ENCODE measurements around the gene PLCB2. TPM values are rescaled to one million over a fixed set of nuclear protein-coding genes. Genes with fewer than 3 reads are reported as not detected.

PLCB2 gene
- total RNA-seq, 1 experiment from 2014 or later = 0.84 TPM

DNA sequence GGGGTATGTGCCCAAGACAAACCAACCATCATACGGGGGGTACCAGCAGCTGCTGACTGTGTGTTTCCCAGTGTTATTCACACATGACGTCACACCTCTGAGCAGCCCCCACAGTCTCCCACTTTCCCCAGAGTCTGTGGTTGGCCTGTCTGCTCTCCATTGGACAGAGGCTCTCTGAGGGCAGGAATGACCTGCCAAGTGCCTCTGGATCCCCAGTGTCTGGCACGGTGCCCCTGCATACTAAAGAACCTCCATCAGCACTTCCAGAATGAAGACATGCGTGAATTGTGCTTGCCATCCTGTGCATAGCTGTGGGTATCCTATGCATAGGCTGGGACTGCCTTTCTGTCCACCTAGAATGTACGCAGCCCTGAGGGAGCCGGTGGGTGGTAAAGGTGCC lies 36.5 kb upstream of the PLCB2 start:
- Mint-ChIP-seq H3K27ac (ENCODE audit: low read depth, unreplicated experiment) (no peak overlapping the region), H3K4me1 (ENCODE audit: insufficient read depth, unreplicated experiment) (peaks cover 44% of the 10 kb centered on the region), H3K36me3 (ENCODE audit: insufficient read depth, unreplicated experiment) (no peaks in the 10 kb centered on the region), H3K27me3 (ENCODE audit: insufficient read depth, unreplicated experiment) (no peaks in the 10 kb centered on the region), H3K4me3 (ENCODE audit: unreplicated experiment) (no peak overlapping the region), H3K9me3 (ENCODE audit: unreplicated experiment) (no peaks in the 10 kb centered on the region)
- no peak for DNase-seq (ENCODE audit: unreplicated experiment)
- POLR2A ChIA-PET = interaction anchor here (0.6 to 2.8 kb wide), 7 partner anchors 9 to 160 kb away, joined by 3 to 12 read pairs (median 3); partner anchors contain the start of genes IVD and KNSTRN
- CTCF ChIA-PET = interaction anchor here (0.6 to 12.1 kb wide), 40 partner anchors 8 to 1030 kb away, joined by 3 to 179 read pairs (median 4); partner anchors contain the start of genes DISP2, INAFM2, IVD and KNSTRN
- TF ChIP-seq CTCF (IDR thresholded peaks at IDR 0.05; ENCODE audit: unreplicated experiment) = no peak
- intact Hi-C loops (cut with micrococcal nuclease) = loop anchor here (1.0 kb wide), 2 partner anchors 24 to 78 kb away; no protein-coding TSS in a partner anchor
- BruUV-seq (replicated peaks) = no TSS peak

DNA sequence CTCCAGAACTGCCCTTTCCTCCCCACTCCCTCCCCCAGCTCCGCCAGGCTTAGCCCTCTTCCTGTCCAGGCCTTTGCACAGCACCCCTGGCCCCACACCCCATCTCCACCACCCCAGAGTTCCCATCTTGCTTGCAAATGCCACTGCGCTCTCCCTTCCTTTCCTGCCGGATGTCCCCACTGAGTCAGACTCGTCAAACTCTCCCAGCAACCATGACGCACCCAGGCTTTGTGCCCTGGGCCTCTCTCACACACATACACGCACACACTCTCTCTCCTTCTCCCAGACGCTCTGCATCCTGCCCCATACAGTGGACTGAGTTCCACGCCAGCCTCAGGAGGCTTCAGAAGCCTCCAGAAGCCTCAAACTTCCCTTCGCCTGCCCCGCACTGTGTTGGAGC lies 35.8 kb upstream of the PLCB2 start:
- Mint-ChIP-seq H3K9me3 (ENCODE audit: unreplicated experiment) (no peaks in the 10 kb centered on the region), H3K4me3 (ENCODE audit: unreplicated experiment) (peak overlapping the region; percentile 17), H3K36me3 (ENCODE audit: insufficient read depth, unreplicated experiment) (no peaks in the 10 kb centered on the region), H3K4me1 (ENCODE audit: insufficient read depth, unreplicated experiment) (peaks cover 51% of the 10 kb centered on the region), H3K27ac (ENCODE audit: low read depth, unreplicated experiment) (peak overlapping the region; percentile 68), H3K27me3 (ENCODE audit: insufficient read depth, unreplicated experiment) (no peaks in the 10 kb centered on the region)
- no peak for TF ChIP-seq CTCF (IDR thresholded peaks at IDR 0.05; ENCODE audit: unreplicated experiment)
- ChIA-PET CTCF (interaction anchor here (0.7 to 12.1 kb wide), 25 partner anchors 9 to 176 kb away, joined by 3 to 179 read pairs (median 8); partner anchors contain the start of genes DISP2, INAFM2 and KNSTRN), POLR2A (interaction anchor here (0.5 to 2.8 kb wide), 10 partner anchors 9 to 78 kb away, joined by 3 to 12 read pairs (median 4); partner anchors contain the start of gene IVD)
- intact Hi-C loops (cut with micrococcal nuclease) = no loop called here
- peak; percentile 88 for DNase-seq (ENCODE audit: unreplicated experiment)
- BruUV-seq (replicated peaks) = no TSS peak

GRCh38 chr15:40342416-40343320 lies 34.9 kb upstream of the PLCB2 start:
- Mint-ChIP-seq H3K4me1 (ENCODE audit: insufficient read depth, unreplicated experiment) (peaks cover 59% of the 10 kb centered on the region), H3K27ac (ENCODE audit: low read depth, unreplicated experiment) (peak overlapping the region; percentile 68), H3K4me3 (ENCODE audit: unreplicated experiment) (no peak overlapping the region), H3K36me3 (ENCODE audit: insufficient read depth, unreplicated experiment) (peaks cover 5% of the 10 kb centered on the region), H3K27me3 (ENCODE audit: insufficient read depth, unreplicated experiment) (no peaks in the 10 kb centered on the region), H3K9me3 (ENCODE audit: unreplicated experiment) (no peaks in the 10 kb centered on the region)
- intact Hi-C loops (cut with micrococcal nuclease) = no loop called here
- peak; percentile 60 for DNase-seq (ENCODE audit: unreplicated experiment)
- BruUV-seq (replicated peaks) = no TSS peak
- CTCF ChIA-PET = interaction anchor here (0.7 to 12.1 kb wide), 21 partner anchors 10 to 124 kb away, joined by 3 to 179 read pairs (median 21); partner anchors contain the start of genes ANKRD63, DISP2, INAFM2 and KNSTRN
- TF ChIP-seq CTCF (IDR thresholded peaks at IDR 0.05; ENCODE audit: unreplicated experiment) = no peak
- POLR2A ChIA-PET = interaction anchor here (0.5 to 6.2 kb wide), 12 partner anchors 8 to 79 kb away, joined by 3 to 62 read pairs (median 4); partner anchors contain the start of genes DISP2 and IVD

All from MCF 10A (cell line).